ENCODE data around the gene SIAE. TPM values are rescaled to one million over a fixed set of nuclear protein-coding genes. Genes with fewer than 3 reads are reported as not detected.
A peak's percentile ranks its signal among the peaks of the same experiment; 100 is the strongest.

The SIAE gene
- total and polyA plus RNA-seq, 10 donors: 4.7 to 15.3 (median 10.7) TPM

GRCh38 chr11:124595302-124595701 lies 78.2 kb downstream of the SIAE start:
- no peak overlapping the region for H3K4me3 ChIP-seq
- peaks cover 0 to 23% (median 0%) of the 10 kb centered on the region in 7 donors for H3K27me3 ChIP-seq (replicated peaks in 1 of 7)
- 90 to 96% (median 91%) methylated on average over 3 of the region's 3 CpGs for WGBS, 5 donors
- intact Hi-C loops (cut with DNase I; ENCODE audit: low total_unique reads): no loop called here
- DNase-seq: no peak
- no peak overlapping the region for H3K27ac ChIP-seq
- no peaks in the 10 kb centered on the region for H3K4me1 ChIP-seq
- H3K9me3 ChIP-seq: peaks cover 0 to 5% (median 0%) of the 10 kb centered on the region in 8 donors
- TF ChIP-seq CTCF (IDR thresholded peaks at IDR 0.05 in 8 of 11, conservative IDR thresholded peaks at IDR 0.05 in 3 of 11) (no peak), POLR2A (IDR thresholded peaks at IDR 0.05) (no peak), POLR2AphosphoS5 (IDR thresholded peaks at IDR 0.05) (no peak)
- no peaks in the 10 kb centered on the region for H3K36me3 ChIP-seq

GRCh38 chr11:124592627-124593026 lies 80.9 kb downstream of the SIAE start:
- TF ChIP-seq CTCF (IDR thresholded peaks at IDR 0.05 in 8 of 11, conservative IDR thresholded peaks at IDR 0.05 in 3 of 11) (no peak), POLR2A (IDR thresholded peaks at IDR 0.05) (no peak)
- H3K9me3 ChIP-seq: no peaks in the 10 kb centered on the region
- no peak overlapping the region for H3K4me3 ChIP-seq
- peaks cover 0 to 25% (median 0%) of the 10 kb centered on the region in 7 donors for H3K27me3 ChIP-seq (replicated peaks in 1 of 7)
- intact Hi-C loops (cut with DNase I; ENCODE audit: low total_unique reads): no loop called here
- no peaks in the 10 kb centered on the region for H3K4me1 ChIP-seq
- no peaks in the 10 kb centered on the region for H3K36me3 ChIP-seq
- whole genome bisulfite sequencing, 5 donors: 77 to 93% (median 87%) methylated on average over 6 of the region's 6 CpGs
- H3K27ac ChIP-seq: no peak overlapping the region
- DNase-seq: no peak

- Histone ChIP-seq H3K4me1 (no peaks in the 10 kb centered on the region), H3K27me3 (replicated peaks in 1 of 7) (peaks cover 0 to 28% (median 0%) of the 10 kb centered on the region in 7 donors), H3K9me3 (no peaks in the 10 kb centered on the region), H3K4me3 (no peak overlapping the region), H3K27ac (no peak overlapping the region), H3K36me3 (no peaks in the 10 kb centered on the region)
- TF ChIP-seq POLR2AphosphoS5 (IDR thresholded peaks at IDR 0.05) (no peak), POLR2A (IDR thresholded peaks at IDR 0.05) (no peak), CTCF (IDR thresholded peaks at IDR 0.05 in 8 of 11, conservative IDR thresholded peaks at IDR 0.05 in 3 of 11) (no peak)
- DNase-seq: no peak
- intact Hi-C loops (cut with DNase I; ENCODE audit: low total_unique reads): no loop called here
- WGBS, 5 donors: 86 to 97% (median 92%) methylated on average over 2 of the region's 2 CpGs
Observed at GRCh38 chr11:124591430-124591829, 82.1 kb downstream of the SIAE start.

- H3K36me3 ChIP-seq: no peaks in the 10 kb centered on the region
- 37 to 56% (median 46%) methylated on average over 3 of the region's 3 CpGs for WGBS, 5 donors
- no peak for DNase-seq
- H3K9me3 ChIP-seq: no peaks in the 10 kb centered on the region
- no peak overlapping the region for H3K27ac ChIP-seq
- H3K4me1 ChIP-seq: no peaks in the 10 kb centered on the region
- intact Hi-C loops (cut with DNase I; ENCODE audit: low total_unique reads): no loop called here
- no peak overlapping the region for H3K4me3 ChIP-seq
- TF ChIP-seq POLR2AphosphoS5 (IDR thresholded peaks at IDR 0.05) (no peak), POLR2A (IDR thresholded peaks at IDR 0.05) (no peak), CTCF (IDR thresholded peaks at IDR 0.05 in 8 of 11, conservative IDR thresholded peaks at IDR 0.05 in 3 of 11) (peak in 9 of 11 experiments; percentile 18 to 69 (median 54))
- H3K27me3 ChIP-seq (replicated peaks in 1 of 7): peaks cover 0 to 16% (median 0%) of the 10 kb centered on the region in 7 donors
Observed at GRCh38 chr11:124586238-124586860, 87.2 kb downstream of the SIAE start.

Data from spleen (tissue), 11 donors.